Measurements from ENCODE around the gene DIP2C.

DIP2C gene

GRCh38 chr10:664893-665292, 24.6 kb downstream of the DIP2C start:
- Histone ChIP-seq H3K9me3 (ENCODE audit: insufficient read depth, low read depth, low read length) (0 out of 2 replicates have a peak, but pooled peaks cover 4% of the 10 kb centered on the region), H3K9me2 (replicated peaks; ENCODE audit: low read depth, low read length) (no peaks in the 10 kb centered on the region), H3K4me1 (ENCODE audit: insufficient read depth, low read length, poor library complexity, severe bottlenecking) (no peaks in the 10 kb centered on the region), H3K36me3 (ENCODE audit: insufficient read depth, low read length) (no peaks in the 10 kb centered on the region), H3K79me2 (ENCODE audit: insufficient read depth, low read length) (no peaks in the 10 kb centered on the region), H3K9ac (ENCODE audit: low read depth, low read length, poor library complexity, severe bottlenecking) (no peak overlapping the region), H3F3A (ENCODE audit: low read depth) (no peaks in the 10 kb centered on the region), H3K4me3 (ENCODE audit: low read length, poor library complexity, severe bottlenecking) (no peak overlapping the region), H3K27me3 (ENCODE audit: insufficient read depth, low read length, poor library complexity, severe bottlenecking) (no peaks in the 10 kb centered on the region), H4K20me1 (ENCODE audit: insufficient read depth, low read length, poor library complexity, severe bottlenecking) (no peaks in the 10 kb centered on the region), H3K4me2 (ENCODE audit: low read depth, low read length, poor library complexity, severe bottlenecking) (no peak overlapping the region), H2AFZ (ENCODE audit: low read length) (no peak overlapping the region)
- TF ChIP-seq EZH2phosphoT487 (IDR thresholded peaks at IDR 0.05; ENCODE audit: borderline replicate concordance) (no peak), CTCF (conservative IDR thresholded peaks at IDR 0.05; ENCODE audit: low read length) (no peak)

GRCh38 chr10:664301-664700, 25.2 kb downstream of the DIP2C start:
- Histone ChIP-seq H3K27me3 (ENCODE audit: insufficient read depth, low read length, poor library complexity, severe bottlenecking) (no peaks in the 10 kb centered on the region), H3K36me3 (ENCODE audit: insufficient read depth, low read length) (no peaks in the 10 kb centered on the region), H3K79me2 (ENCODE audit: insufficient read depth, low read length) (no peaks in the 10 kb centered on the region), H3K9ac (ENCODE audit: low read depth, low read length, poor library complexity, severe bottlenecking) (no peak overlapping the region), H3K4me2 (ENCODE audit: low read depth, low read length, poor library complexity, severe bottlenecking) (no peak overlapping the region), H2AFZ (ENCODE audit: low read length) (no peak overlapping the region), H3K4me3 (ENCODE audit: low read length, poor library complexity, severe bottlenecking) (no peak overlapping the region), H3K4me1 (ENCODE audit: insufficient read depth, low read length, poor library complexity, severe bottlenecking) (no peaks in the 10 kb centered on the region), H3K9me3 (ENCODE audit: insufficient read depth, low read depth, low read length) (0 out of 2 replicates have a peak, but pooled peaks cover 4% of the 10 kb centered on the region), H3K9me2 (replicated peaks; ENCODE audit: low read depth, low read length) (no peaks in the 10 kb centered on the region), H3F3A (ENCODE audit: low read depth) (no peaks in the 10 kb centered on the region), H4K20me1 (ENCODE audit: insufficient read depth, low read length, poor library complexity, severe bottlenecking) (no peaks in the 10 kb centered on the region)
- TF ChIP-seq EZH2phosphoT487 (IDR thresholded peaks at IDR 0.05; ENCODE audit: borderline replicate concordance): no peak
- TF ChIP-seq CTCF (conservative IDR thresholded peaks at IDR 0.05; ENCODE audit: low read length): no peak

- Histone ChIP-seq H4K20me1 (ENCODE audit: insufficient read depth, low read length, poor library complexity, severe bottlenecking) (no peaks in the 10 kb centered on the region), H3K79me2 (ENCODE audit: insufficient read depth, low read length) (no peaks in the 10 kb centered on the region), H3K4me3 (ENCODE audit: low read length, poor library complexity, severe bottlenecking) (no peak overlapping the region)
Measured at GRCh38 chr10:663831-664251, 25.6 kb downstream of the DIP2C start.

More at GRCh38 chr10:663831-664251, 25.6 kb downstream of the DIP2C start:
- Histone ChIP-seq H3K36me3 (ENCODE audit: insufficient read depth, low read length) (no peaks in the 10 kb centered on the region), H3K9me2 (replicated peaks; ENCODE audit: low read depth, low read length) (no peaks in the 10 kb centered on the region), H3K9ac (ENCODE audit: low read depth, low read length, poor library complexity, severe bottlenecking) (no peak overlapping the region), H3K9me3 (ENCODE audit: insufficient read depth, low read depth, low read length) (0 out of 2 replicates have a peak, but pooled peaks cover 4% of the 10 kb centered on the region), H3F3A (ENCODE audit: low read depth) (no peaks in the 10 kb centered on the region), H2AFZ (ENCODE audit: low read length) (no peak overlapping the region), H3K4me2 (ENCODE audit: low read depth, low read length, poor library complexity, severe bottlenecking) (no peak overlapping the region), H3K4me1 (ENCODE audit: insufficient read depth, low read length, poor library complexity, severe bottlenecking) (no peaks in the 10 kb centered on the region), H3K27me3 (ENCODE audit: insufficient read depth, low read length, poor library complexity, severe bottlenecking) (no peaks in the 10 kb centered on the region)
- TF ChIP-seq EZH2phosphoT487 (IDR thresholded peaks at IDR 0.05; ENCODE audit: borderline replicate concordance) (no peak), CTCF (conservative IDR thresholded peaks at IDR 0.05; ENCODE audit: low read length) (no peak)

All from Loucy (cell line).